ENCODE data around the gene COL23A1.

Gene COL23A1

GRCh38 chr5:178471711-178472110 is 118.5 kb downstream of the COL23A1 start:
- no peak for DNase-seq

GRCh38 chr5:178470760-178471025 is 119.5 kb downstream of the COL23A1 start:
- no peak for DNase-seq

GRCh38 chr5:178469975-178470759 is 120.0 kb downstream of the COL23A1 start:
- DNase-seq: no peak

- DNase-seq: no peak
Observed at GRCh38 chr5:178469011-178469974, 120.9 kb downstream of the COL23A1 start.

- DNase-seq: no peak
Observed at GRCh38 chr5:178468196-178468685, 122.0 kb downstream of the COL23A1 start.

GRCh38 chr5:178467568-178468195 is 122.5 kb downstream of the COL23A1 start:
- no peak for DNase-seq

- DNase-seq: no peak
Observed at GRCh38 chr5:178467205-178467567, 123.0 kb downstream of the COL23A1 start.

GRCh38 chr5:178466342-178466741 is 123.9 kb downstream of the COL23A1 start:
- no peak for DNase-seq

GRCh38 chr5:178465861-178466288 is 124.3 kb downstream of the COL23A1 start:
- no peak for DNase-seq

- DNase-seq: no peak
Observed at GRCh38 chr5:178465228-178465860, 124.8 kb downstream of the COL23A1 start.

- no peak for DNase-seq
Observed at GRCh38 chr5:178464431-178465048, 125.7 kb downstream of the COL23A1 start.

- DNase-seq: no peak
Observed at GRCh38 chr5:178463321-178464155, 126.7 kb downstream of the COL23A1 start.

GRCh38 chr5:178462816-178463215 is 127.4 kb downstream of the COL23A1 start:
- no peak for DNase-seq

GRCh38 chr5:178462076-178462475 is 128.1 kb downstream of the COL23A1 start:
- no peak for DNase-seq

GRCh38 chr5:178461004-178461730 is 129.0 kb downstream of the COL23A1 start:
- DNase-seq: no peak

- DNase-seq: no peak
Observed at GRCh38 chr5:178460598-178460997, 129.6 kb downstream of the COL23A1 start.

GRCh38 chr5:178460174-178460573 is 130.0 kb downstream of the COL23A1 start:
- DNase-seq: no peak

GRCh38 chr5:178458140-178458539 is 132.1 kb downstream of the COL23A1 start:
- no peak for DNase-seq

GRCh38 chr5:178457471-178457870 is 132.7 kb downstream of the COL23A1 start:
- DNase-seq: no peak

- DNase-seq: no peak
Observed at GRCh38 chr5:178455480-178455835, 134.7 kb downstream of the COL23A1 start.

Data from NCI-H187 (cell line).